ENCODE measurements around the gene ARPC1B. TPM values are rescaled to one million over a fixed set of nuclear protein-coding genes. Genes with fewer than 3 reads are reported as not detected.
A peak's percentile ranks its signal among the peaks of the same experiment; 100 is the strongest.

The ARPC1B gene
- total and polyA plus RNA-seq, 5 donors = 35.5 to 65.1 (median 52.9) TPM

- 91% methylated on average over 8 of the region's 8 CpGs for WGBS
- no peaks in the 10 kb centered on the region for H3K4me1 ChIP-seq (ENCODE audit: control insufficient read depth, insufficient read depth, low read length)
- H3K9me3 ChIP-seq (ENCODE audit: control insufficient read depth, low read length) = no peaks in the 10 kb centered on the region
- H3K4me3 ChIP-seq (ENCODE audit: low read length) = no peak overlapping the region
- ATAC-seq (no peak), DNase-seq (peak in 1 of 3 donors; percentile 45)
- no peaks in the 10 kb centered on the region for H3K27me3 ChIP-seq (ENCODE audit: control insufficient read depth, insufficient read depth)
- intact Hi-C loops (cut with DNase I) = no loop called here
- H3K27ac ChIP-seq (ENCODE audit: low read length) = no peak overlapping the region
Measured at GRCh38 chr7:99392046-99392445, 17.5 kb downstream of the ARPC1B start.

- Histone ChIP-seq H3K27me3 (ENCODE audit: control insufficient read depth, insufficient read depth) (no peaks in the 10 kb centered on the region), H3K4me1 (ENCODE audit: control insufficient read depth, insufficient read depth, low read length) (no peaks in the 10 kb centered on the region), H3K9me3 (ENCODE audit: control insufficient read depth, low read length) (no peaks in the 10 kb centered on the region), H3K4me3 (ENCODE audit: low read length) (peak overlapping the region; percentile 53), H3K27ac (ENCODE audit: low read length) (peak overlapping the region; percentile 39)
- intact Hi-C loops (cut with DNase I) = no loop called here
- DNase-seq = peak; percentile 89 to 93 (median 93)
- peak; percentile 88 for ATAC-seq
- 6% methylated on average over 68 of the region's 68 CpGs for WGBS
Measured at GRCh38 chr7:99392659-99393354, 18.3 kb downstream of the ARPC1B start.

GRCh38 chr7:99393355-99394187 is 19.0 kb downstream of the ARPC1B start:
- WGBS = 40% methylated on average over 30 of the region's 30 CpGs
- Histone ChIP-seq H3K27ac (ENCODE audit: low read length) (peak overlapping the region; percentile 39), H3K27me3 (ENCODE audit: control insufficient read depth, insufficient read depth) (no peaks in the 10 kb centered on the region), H3K9me3 (ENCODE audit: control insufficient read depth, low read length) (no peaks in the 10 kb centered on the region), H3K4me1 (ENCODE audit: control insufficient read depth, insufficient read depth, low read length) (no peaks in the 10 kb centered on the region), H3K4me3 (ENCODE audit: low read length) (peak overlapping the region; percentile 53)
- DNase-seq (peak; percentile 78 to 89 (median 87)), ATAC-seq (peak; percentile 72 to 79)
- intact Hi-C loops (cut with DNase I) = no loop called here

DNA sequence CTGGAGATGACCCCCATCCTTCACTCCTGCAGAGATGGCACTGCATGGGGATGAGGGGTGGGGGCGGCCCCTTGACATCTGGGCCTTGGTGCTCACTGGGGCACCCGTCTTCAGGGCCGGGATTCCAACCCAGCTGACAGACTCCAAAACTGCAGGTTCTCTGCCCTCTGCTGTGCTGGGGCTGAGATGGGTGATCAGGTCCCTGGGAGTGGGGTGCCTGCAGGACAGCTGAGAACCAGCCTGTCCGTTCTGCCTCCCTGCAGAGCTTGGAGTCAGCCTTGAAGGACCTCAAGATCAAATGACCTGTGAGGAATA is 19.6 kb downstream of the ARPC1B start:
- intact Hi-C loops (cut with DNase I) = no loop called here

DNA sequence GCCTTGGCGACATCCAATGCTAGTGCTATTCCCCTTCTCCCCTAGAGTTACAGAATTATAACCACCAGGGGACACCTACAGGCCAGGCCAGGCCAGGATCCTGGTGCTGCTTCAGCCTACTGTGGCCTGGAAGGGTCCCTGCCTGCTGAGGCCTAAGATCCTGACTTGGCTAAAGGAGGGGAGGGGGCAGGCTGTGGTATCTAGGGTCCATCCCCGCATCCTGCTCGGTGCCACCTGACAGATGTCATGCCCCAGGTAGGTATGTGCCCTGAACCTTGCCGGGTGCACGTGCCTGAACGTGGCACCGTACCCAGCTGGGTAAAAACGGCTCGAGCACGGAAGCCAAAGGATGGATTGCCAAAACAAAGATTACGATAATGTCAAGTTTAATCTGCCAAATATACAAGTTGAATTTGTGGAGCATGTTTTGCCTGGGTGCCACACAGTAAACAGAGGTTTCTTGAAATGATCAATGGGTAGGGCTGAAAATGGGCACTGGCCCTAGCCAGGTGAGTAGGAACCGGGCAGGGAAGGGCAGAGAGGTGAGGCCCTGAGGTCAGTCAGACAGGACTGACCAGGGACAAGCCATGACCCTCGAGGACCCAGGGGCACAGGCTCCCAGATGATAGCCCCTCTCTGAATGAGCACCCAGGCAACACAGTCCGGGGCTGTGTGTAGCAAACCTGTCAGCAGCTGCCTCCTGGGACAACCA is 21.2 kb downstream of the ARPC1B start:
- DNase-seq (peak in 2 of 3 donors; percentile 45 to 48), ATAC-seq (no peak)
- no peaks in the 10 kb centered on the region for H3K4me1 ChIP-seq (ENCODE audit: control insufficient read depth, insufficient read depth, low read length)
- no peaks in the 10 kb centered on the region for H3K27me3 ChIP-seq (ENCODE audit: control insufficient read depth, insufficient read depth)
- H3K4me3 ChIP-seq (ENCODE audit: low read length) = no peak overlapping the region
- no peaks in the 10 kb centered on the region for H3K9me3 ChIP-seq (ENCODE audit: control insufficient read depth, low read length)
- WGBS = 79% methylated on average over 14 of the region's 14 CpGs
- intact Hi-C loops (cut with DNase I) = no loop called here
- H3K27ac ChIP-seq (ENCODE audit: low read length) = no peak overlapping the region

More for the DNA sequence above, 19.6 kb downstream of the ARPC1B start:
- ATAC-seq = peak in 1 of 2 donors; percentile 0
- DNase-seq = peak in 1 of 3 donors; percentile 55
- Histone ChIP-seq H3K4me1 (ENCODE audit: control insufficient read depth, insufficient read depth, low read length) (no peaks in the 10 kb centered on the region), H3K27me3 (ENCODE audit: control insufficient read depth, insufficient read depth) (no peaks in the 10 kb centered on the region), H3K4me3 (ENCODE audit: low read length) (no peak overlapping the region), H3K9me3 (ENCODE audit: control insufficient read depth, low read length) (no peaks in the 10 kb centered on the region), H3K27ac (ENCODE audit: low read length) (no peak overlapping the region)
- WGBS = 87% methylated on average over 4 of the region's 4 CpGs

GRCh38 chr7:99396418-99397296 is 22.1 kb downstream of the ARPC1B start:
- intact Hi-C loops (cut with DNase I) = no loop called here
- ATAC-seq (no peak), DNase-seq (peak in 2 of 3 donors; percentile 18 to 50)
- 74% methylated on average over 21 of the region's 21 CpGs for WGBS
- H3K27me3 ChIP-seq (ENCODE audit: control insufficient read depth, insufficient read depth) = no peaks in the 10 kb centered on the region
- no peak overlapping the region for H3K4me3 ChIP-seq (ENCODE audit: low read length)
- no peaks in the 10 kb centered on the region for H3K4me1 ChIP-seq (ENCODE audit: control insufficient read depth, insufficient read depth, low read length)
- H3K27ac ChIP-seq (ENCODE audit: low read length) = no peak overlapping the region
- no peaks in the 10 kb centered on the region for H3K9me3 ChIP-seq (ENCODE audit: control insufficient read depth, low read length)

GRCh38 chr7:99397297-99397983 is 22.9 kb downstream of the ARPC1B start:
- ATAC-seq = no peak
- Histone ChIP-seq H3K27me3 (ENCODE audit: control insufficient read depth, insufficient read depth) (no peaks in the 10 kb centered on the region), H3K4me1 (ENCODE audit: control insufficient read depth, insufficient read depth, low read length) (no peaks in the 10 kb centered on the region), H3K9me3 (ENCODE audit: control insufficient read depth, low read length) (no peaks in the 10 kb centered on the region), H3K4me3 (ENCODE audit: low read length) (no peak overlapping the region), H3K27ac (ENCODE audit: low read length) (no peak overlapping the region)
- WGBS = 75% methylated on average over 18 of the region's 18 CpGs
- intact Hi-C loops (cut with DNase I) = no loop called here
- DNase-seq = peak in 2 of 3 donors; percentile 47 to 54

GRCh38 chr7:99398891-99399445 is 24.4 kb downstream of the ARPC1B start:
- no peak overlapping the region for H3K27ac ChIP-seq (ENCODE audit: low read length)
- intact Hi-C loops (cut with DNase I) = no loop called here
- H3K27me3 ChIP-seq (ENCODE audit: control insufficient read depth, insufficient read depth) = no peaks in the 10 kb centered on the region
- no peaks in the 10 kb centered on the region for H3K4me1 ChIP-seq (ENCODE audit: control insufficient read depth, insufficient read depth, low read length)
- ATAC-seq (no peak), DNase-seq (peak in 2 of 3 donors; percentile 8 to 20)
- 73% methylated on average over 5 of the region's 5 CpGs for WGBS
- H3K9me3 ChIP-seq (ENCODE audit: control insufficient read depth, low read length) = no peaks in the 10 kb centered on the region
- no peak overlapping the region for H3K4me3 ChIP-seq (ENCODE audit: low read length)

GRCh38 chr7:99399597-99399996 is 25.1 kb downstream of the ARPC1B start:
- H3K9me3 ChIP-seq (ENCODE audit: control insufficient read depth, low read length) = no peaks in the 10 kb centered on the region
- ATAC-seq = no peak
- no peak overlapping the region for H3K4me3 ChIP-seq (ENCODE audit: low read length)
- WGBS = 72% methylated on average over 6 of the region's 6 CpGs
- H3K27me3 ChIP-seq (ENCODE audit: control insufficient read depth, insufficient read depth) = no peaks in the 10 kb centered on the region
- no peak overlapping the region for H3K27ac ChIP-seq (ENCODE audit: low read length)
- peak in 2 of 3 donors; percentile 6 to 32 for DNase-seq
- no peaks in the 10 kb centered on the region for H3K4me1 ChIP-seq (ENCODE audit: control insufficient read depth, insufficient read depth, low read length)
- intact Hi-C loops (cut with DNase I) = no loop called here

GRCh38 chr7:99402854-99403253 is 28.3 kb downstream of the ARPC1B start:
- H3K27ac ChIP-seq (ENCODE audit: low read length) = no peak overlapping the region
- DNase-seq (no peak), ATAC-seq (no peak)
- H3K27me3 ChIP-seq (ENCODE audit: control insufficient read depth, insufficient read depth) = no peaks in the 10 kb centered on the region
- intact Hi-C loops (cut with DNase I) = no loop called here
- WGBS = 98% methylated on average over 3 of the region's 3 CpGs
- peaks cover 3% of the 10 kb centered on the region for H3K4me1 ChIP-seq (ENCODE audit: control insufficient read depth, insufficient read depth, low read length)
- no peaks in the 10 kb centered on the region for H3K9me3 ChIP-seq (ENCODE audit: control insufficient read depth, low read length)
- no peak overlapping the region for H3K4me3 ChIP-seq (ENCODE audit: low read length)
